Liver (tissue), 9 donors: Measurements from ENCODE around the gene MTHFD1. TPM values are rescaled to one million over a fixed set of nuclear protein-coding genes. Genes with fewer than 3 reads are reported as not detected.

Experiments
- DNase-seq: peaks from one replicate; pipeline ENCODE4 v3.0.0-alpha.2; 2017; ENCODE audit warnings: low spot score
- H3K27ac ChIP-seq, 2 donors: one replicate each; pipeline ENCODE4 v1.7.0; 2013; ENCODE audit warnings: inconsistent platforms in 2 of 2, low read length in 2 of 2, control low read depth in 1 of 2, low read depth in 1 of 2, mild to moderate bottlenecking in 1 of 2
- H3K27me3 ChIP-seq, 4 donors: one replicate each; pipeline versions ENCODE4 v1.6.1 to v1.7.0; 2013; ENCODE audit warnings: low read length in 3 of 4, inconsistent platforms in 1 of 4, mild to moderate bottlenecking in 1 of 4, moderate library complexity in 1 of 4; ENCODE audit not compliant: control insufficient read depth in 4 of 4, insufficient read depth in 4 of 4
- H3K36me3 ChIP-seq, 4 donors: one replicate each; pipeline versions ENCODE4 v1.6.1 to v1.7.0; 2013; ENCODE audit warnings: low read length in 3 of 4, mild to moderate bottlenecking in 3 of 4, low read depth in 1 of 4, moderate library complexity in 1 of 4; ENCODE audit not compliant: control insufficient read depth in 4 of 4, insufficient read depth in 3 of 4
- H3K4me1 ChIP-seq, 4 donors: one replicate each; pipeline versions ENCODE4 v1.6.1 to v1.7.0; 2013; ENCODE audit warnings: low read length in 3 of 4, mild to moderate bottlenecking in 3 of 4, moderate library complexity in 1 of 4; ENCODE audit not compliant: control insufficient read depth in 4 of 4, insufficient read depth in 4 of 4
- H3K4me3 ChIP-seq, 3 donors: one replicate each; pipeline versions ENCODE4 v1.6.1 to v1.7.0; 2013; ENCODE audit warnings: low read length in 3 of 3, control low read depth in 1 of 3, low read depth in 1 of 3, mild to moderate bottlenecking in 1 of 3
- H3K9ac ChIP-seq, 2 donors: one replicate each; pipeline ENCODE4 v1.7.0; 2013; ENCODE audit warnings: low read length in 2 of 2, mild to moderate bottlenecking in 2 of 2, moderate library complexity in 2 of 2, control low read depth in 1 of 2, low read depth in 1 of 2
- H3K9me3 ChIP-seq, 4 donors: one replicate each; pipeline versions ENCODE4 v1.6.1 to v1.7.0; 2013; ENCODE audit warnings: low read length in 3 of 4; ENCODE audit not compliant: control insufficient read depth in 4 of 4
- FOXA1 ChIP-seq: IDR thresholded peaks from 2 replicates; pipeline ENCODE4 v1.6.1; 2016; ENCODE audit warnings: antibody characterized with exemption
- FOXA2 ChIP-seq: IDR thresholded peaks from 2 replicates; pipeline ENCODE4 v1.6.1; 2016; ENCODE audit warnings: antibody characterized with exemption
- GABPA ChIP-seq, 2 donors: IDR thresholded peaks in 1 of 2; conservative IDR thresholded peaks in 1 of 2; 2 replicates each; pipeline ENCODE4 v1.6.1; 2016; ENCODE audit warnings: antibody characterized with exemption in 2 of 2, mild to moderate bottlenecking in 1 of 2, moderate library complexity in 1 of 2
- HNF4A ChIP-seq, 2 donors: conservative IDR thresholded peaks; 2 replicates each; pipeline ENCODE4 v1.6.1; 2016; ENCODE audit warnings: antibody characterized with exemption in 2 of 2, mild to moderate bottlenecking in 2 of 2
- JUND ChIP-seq, 2 donors: IDR thresholded peaks; 2 replicates each; pipeline ENCODE4 v1.6.1; 2016; ENCODE audit warnings: antibody characterized with exemption in 2 of 2
- RXRA ChIP-seq, 2 donors: IDR thresholded peaks; 2 replicates each; pipeline ENCODE4 v1.6.1; 2017 to 2018; ENCODE audit warnings: antibody characterized with exemption in 2 of 2, mild to moderate bottlenecking in 1 of 2
- SP1 ChIP-seq: IDR thresholded peaks from 2 replicates; pipeline ENCODE4 v1.6.1; 2018; ENCODE audit warnings: antibody characterized with exemption, mild to moderate bottlenecking
- TAF1 ChIP-seq: conservative IDR thresholded peaks from 2 replicates; pipeline ENCODE4 v1.6.1; 2016; ENCODE audit warnings: antibody characterized with exemption, mild to moderate bottlenecking
- WGBS: extraction: QIAGEN DNeasy Blood & Tissue Kit; methylation state at CpG from one replicate; pipeline ENCODE4 v1.1.7; 2013; 5-methylcytosine and 5-hydroxymethylcytosine counted together
- polyA plus RNA-seq, 2 donors: library from polyadenylated mRNA; stranded (reverse) in 1 of 2; unstranded in 1 of 2; fragments of 200-250 nt in 1 of 2; fragments of >200 nt in 1 of 2; fragmentation: Nextera tagmentation in 1 of 2; extraction: Ambion mirVana in 1 of 2; gene quantifications; one replicate each; pipeline versions ENCODE4 v1.2.1 to v1.2.3, GENCODE V29; 2013 to 2015
- total RNA-seq, 2 donors: library from RNA; depleted of rRNA; stranded (reverse); fragments of >200 nt; gene quantifications; one replicate each; pipeline ENCODE4 v1.2.3, GENCODE V29; 2014
- TF ChIP-seq, protein P1 (sequence below): IDR thresholded peaks from 2 replicates; pipeline ENCODE4 v1.6.1; 2016; ENCODE audit warnings: antibody characterized with exemption
- TF ChIP-seq, protein P2 (sequence below): IDR thresholded peaks from 2 replicates; pipeline ENCODE4 v1.6.1; 2016; ENCODE audit warnings: antibody characterized with exemption
- TF ChIP-seq, protein P3 (sequence below): fragments of 150-350 bp; IDR thresholded peaks from 2 replicates; pipeline ENCODE4 v1.5.1; 2017; ENCODE audit warnings: improper control_type of control experiment, low read depth, low read length; ENCODE audit not compliant: missing input control
- TF ChIP-seq, protein P4 (sequence below): IDR thresholded peaks from 2 replicates; pipeline ENCODE4 v1.6.1; 2016; ENCODE audit warnings: antibody characterized with exemption
- TF ChIP-seq, protein P5 (sequence below): IDR thresholded peaks from 2 replicates; pipeline ENCODE4 v1.6.1; 2016; ENCODE audit warnings: antibody characterized with exemption, mild to moderate bottlenecking
- donor health status: healthy.
- donor health status: healthy.
- donor health status: healthy.
- donor health status: healthy.
- donor health status: healthy.

MTHFD1 gene
- total and polyA plus RNA-seq, 4 donors, result 43.8 to 203 (median 122) TPM

DNA sequence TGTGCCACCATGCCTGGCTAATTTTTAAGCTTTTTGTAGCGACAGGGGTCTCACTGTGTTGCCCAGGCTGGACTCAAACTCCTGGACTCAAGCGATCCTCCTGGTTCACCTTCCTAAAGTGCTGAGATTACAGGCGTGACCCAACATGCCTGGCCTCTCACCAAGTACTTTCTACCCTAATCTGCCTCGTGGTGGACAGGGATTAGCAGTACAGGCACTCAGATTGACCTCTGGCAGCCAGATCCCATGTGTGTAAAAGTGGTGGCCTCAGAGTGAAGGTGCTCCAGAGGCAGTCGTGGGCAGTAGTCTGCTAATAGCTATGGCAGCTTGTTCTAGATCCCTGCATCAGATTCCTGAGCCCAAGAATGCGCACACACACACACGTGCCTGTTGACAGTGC is 30.9 kb downstream of the MTHFD1 start:
- TF ChIP-seq GABPA (IDR thresholded peaks at IDR 0.05 in 1 of 2, conservative IDR thresholded peaks at IDR 0.05 in 1 of 2) (no peak), HNF4A (conservative IDR thresholded peaks at IDR 0.05) (no peak)
- H3K27ac ChIP-seq, result no peak overlapping the region
- no peak for DNase-seq
- H3K9me3 ChIP-seq, result no peaks in the 10 kb centered on the region
- H3K4me1 ChIP-seq, result no peaks in the 10 kb centered on the region
- WGBS, result 74% methylated on average over 7 of the region's 7 CpGs
- no peak overlapping the region for H3K4me3 ChIP-seq
- no peak overlapping the region for H3K9ac ChIP-seq
- no peaks in the 10 kb centered on the region for H3K27me3 ChIP-seq
- peaks cover 20 to 81% (median 75%) of the 10 kb centered on the region in 4 donors for H3K36me3 ChIP-seq

DNA sequence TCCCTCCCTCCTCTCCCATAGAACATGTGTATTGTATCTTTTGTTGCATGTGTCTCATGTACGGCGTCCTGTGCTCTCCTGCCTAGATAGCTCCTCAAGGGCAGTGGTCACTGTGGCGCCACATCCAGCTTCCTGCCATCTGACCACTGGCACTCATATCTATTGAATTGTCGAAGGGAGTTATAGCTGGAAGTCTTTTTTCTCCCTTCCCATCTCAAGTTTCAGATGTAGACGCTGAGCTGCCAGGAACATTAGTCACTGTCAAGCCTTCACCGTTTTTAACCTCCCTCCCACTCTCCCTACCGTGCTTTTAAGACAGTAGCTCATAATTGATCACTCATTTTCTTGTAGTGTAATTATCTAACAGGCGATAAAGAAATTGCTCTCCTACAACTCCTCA is 33.0 kb downstream of the MTHFD1 start:
- no peak overlapping the region for H3K27ac ChIP-seq
- no peak for TF ChIP-seq SP1
- TF ChIP-seq, protein P1, sequence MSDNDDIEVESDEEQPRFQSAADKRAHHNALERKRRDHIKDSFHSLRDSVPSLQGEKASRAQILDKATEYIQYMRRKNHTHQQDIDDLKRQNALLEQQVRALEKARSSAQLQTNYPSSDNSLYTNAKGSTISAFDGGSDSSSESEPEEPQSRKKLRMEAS, result no peak
- TF ChIP-seq TAF1, result no peak
- no peak for TF ChIP-seq RXRA (IDR thresholded peaks at IDR 0.05)
- no peak for TF ChIP-seq FOXA1
- TF ChIP-seq, protein P2, sequence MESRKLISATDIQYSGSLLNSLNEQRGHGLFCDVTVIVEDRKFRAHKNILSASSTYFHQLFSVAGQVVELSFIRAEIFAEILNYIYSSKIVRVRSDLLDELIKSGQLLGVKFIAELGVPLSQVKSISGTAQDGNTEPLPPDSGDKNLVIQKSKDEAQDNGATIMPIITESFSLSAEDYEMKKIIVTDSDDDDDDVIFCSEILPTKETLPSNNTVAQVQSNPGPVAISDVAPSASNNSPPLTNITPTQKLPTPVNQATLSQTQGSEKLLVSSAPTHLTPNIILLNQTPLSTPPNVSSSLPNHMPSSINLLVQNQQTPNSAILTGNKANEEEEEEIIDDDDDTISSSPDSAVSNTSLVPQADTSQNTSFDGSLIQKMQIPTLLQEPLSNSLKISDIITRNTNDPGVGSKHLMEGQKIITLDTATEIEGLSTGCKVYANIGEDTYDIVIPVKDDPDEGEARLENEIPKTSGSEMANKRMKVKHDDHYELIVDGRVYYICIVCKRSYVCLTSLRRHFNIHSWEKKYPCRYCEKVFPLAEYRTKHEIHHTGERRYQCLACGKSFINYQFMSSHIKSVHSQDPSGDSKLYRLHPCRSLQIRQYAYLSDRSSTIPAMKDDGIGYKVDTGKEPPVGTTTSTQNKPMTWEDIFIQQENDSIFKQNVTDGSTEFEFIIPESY, result no peak
- TF ChIP-seq JUND (IDR thresholded peaks at IDR 0.05), result no peak
- TF ChIP-seq, protein P3, sequence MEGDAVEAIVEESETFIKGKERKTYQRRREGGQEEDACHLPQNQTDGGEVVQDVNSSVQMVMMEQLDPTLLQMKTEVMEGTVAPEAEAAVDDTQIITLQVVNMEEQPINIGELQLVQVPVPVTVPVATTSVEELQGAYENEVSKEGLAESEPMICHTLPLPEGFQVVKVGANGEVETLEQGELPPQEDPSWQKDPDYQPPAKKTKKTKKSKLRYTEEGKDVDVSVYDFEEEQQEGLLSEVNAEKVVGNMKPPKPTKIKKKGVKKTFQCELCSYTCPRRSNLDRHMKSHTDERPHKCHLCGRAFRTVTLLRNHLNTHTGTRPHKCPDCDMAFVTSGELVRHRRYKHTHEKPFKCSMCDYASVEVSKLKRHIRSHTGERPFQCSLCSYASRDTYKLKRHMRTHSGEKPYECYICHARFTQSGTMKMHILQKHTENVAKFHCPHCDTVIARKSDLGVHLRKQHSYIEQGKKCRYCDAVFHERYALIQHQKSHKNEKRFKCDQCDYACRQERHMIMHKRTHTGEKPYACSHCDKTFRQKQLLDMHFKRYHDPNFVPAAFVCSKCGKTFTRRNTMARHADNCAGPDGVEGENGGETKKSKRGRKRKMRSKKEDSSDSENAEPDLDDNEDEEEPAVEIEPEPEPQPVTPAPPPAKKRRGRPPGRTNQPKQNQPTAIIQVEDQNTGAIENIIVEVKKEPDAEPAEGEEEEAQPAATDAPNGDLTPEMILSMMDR, result no peak
- TF ChIP-seq, protein P4, sequence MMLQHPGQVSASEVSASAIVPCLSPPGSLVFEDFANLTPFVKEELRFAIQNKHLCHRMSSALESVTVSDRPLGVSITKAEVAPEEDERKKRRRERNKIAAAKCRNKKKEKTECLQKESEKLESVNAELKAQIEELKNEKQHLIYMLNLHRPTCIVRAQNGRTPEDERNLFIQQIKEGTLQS, result no peak
- TF ChIP-seq FOXA2, result no peak
- no peak for TF ChIP-seq GABPA (IDR thresholded peaks at IDR 0.05 in 1 of 2, conservative IDR thresholded peaks at IDR 0.05 in 1 of 2)
- TF ChIP-seq, protein P5, sequence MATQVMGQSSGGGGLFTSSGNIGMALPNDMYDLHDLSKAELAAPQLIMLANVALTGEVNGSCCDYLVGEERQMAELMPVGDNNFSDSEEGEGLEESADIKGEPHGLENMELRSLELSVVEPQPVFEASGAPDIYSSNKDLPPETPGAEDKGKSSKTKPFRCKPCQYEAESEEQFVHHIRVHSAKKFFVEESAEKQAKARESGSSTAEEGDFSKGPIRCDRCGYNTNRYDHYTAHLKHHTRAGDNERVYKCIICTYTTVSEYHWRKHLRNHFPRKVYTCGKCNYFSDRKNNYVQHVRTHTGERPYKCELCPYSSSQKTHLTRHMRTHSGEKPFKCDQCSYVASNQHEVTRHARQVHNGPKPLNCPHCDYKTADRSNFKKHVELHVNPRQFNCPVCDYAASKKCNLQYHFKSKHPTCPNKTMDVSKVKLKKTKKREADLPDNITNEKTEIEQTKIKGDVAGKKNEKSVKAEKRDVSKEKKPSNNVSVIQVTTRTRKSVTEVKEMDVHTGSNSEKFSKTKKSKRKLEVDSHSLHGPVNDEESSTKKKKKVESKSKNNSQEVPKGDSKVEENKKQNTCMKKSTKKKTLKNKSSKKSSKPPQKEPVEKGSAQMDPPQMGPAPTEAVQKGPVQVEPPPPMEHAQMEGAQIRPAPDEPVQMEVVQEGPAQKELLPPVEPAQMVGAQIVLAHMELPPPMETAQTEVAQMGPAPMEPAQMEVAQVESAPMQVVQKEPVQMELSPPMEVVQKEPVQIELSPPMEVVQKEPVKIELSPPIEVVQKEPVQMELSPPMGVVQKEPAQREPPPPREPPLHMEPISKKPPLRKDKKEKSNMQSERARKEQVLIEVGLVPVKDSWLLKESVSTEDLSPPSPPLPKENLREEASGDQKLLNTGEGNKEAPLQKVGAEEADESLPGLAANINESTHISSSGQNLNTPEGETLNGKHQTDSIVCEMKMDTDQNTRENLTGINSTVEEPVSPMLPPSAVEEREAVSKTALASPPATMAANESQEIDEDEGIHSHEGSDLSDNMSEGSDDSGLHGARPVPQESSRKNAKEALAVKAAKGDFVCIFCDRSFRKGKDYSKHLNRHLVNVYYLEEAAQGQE, result no peak
- H3K4me1 ChIP-seq, result no peaks in the 10 kb centered on the region
- no peaks in the 10 kb centered on the region for H3K27me3 ChIP-seq
- no peak overlapping the region for H3K4me3 ChIP-seq
- WGBS, result 75% methylated on average over 8 of the region's 8 CpGs
- peaks cover 16 to 84% (median 81%) of the 10 kb centered on the region in 4 donors for H3K36me3 ChIP-seq
- no peaks in the 10 kb centered on the region for H3K9me3 ChIP-seq
- no peak overlapping the region for H3K9ac ChIP-seq
- no peak for DNase-seq
